ENCODE measurements around the gene MGRN1.

MGRN1 gene

DNA sequence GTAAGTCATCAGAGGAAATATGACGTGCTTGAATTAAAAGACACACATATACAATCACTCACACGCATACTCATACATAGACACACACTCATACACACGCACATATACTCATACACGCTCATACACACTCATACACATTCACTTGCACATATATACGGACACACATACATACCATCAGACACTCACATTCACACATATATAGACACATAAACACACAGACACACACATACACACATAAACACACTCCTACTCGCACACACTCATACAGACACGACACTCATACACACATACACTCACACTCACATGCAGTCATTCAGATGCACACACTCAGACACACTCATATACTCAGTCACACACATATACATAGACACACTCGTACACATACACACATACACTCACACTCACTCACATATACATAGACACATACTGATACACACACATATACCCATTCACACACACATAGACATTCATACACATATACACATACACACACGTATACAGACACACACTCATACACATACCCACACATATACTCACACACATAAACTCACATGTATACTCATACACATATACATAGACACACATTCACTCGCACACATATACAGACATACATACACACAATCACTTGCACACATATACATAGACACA, 43.8 kb downstream of the MGRN1 start:
- no peak for TF ChIP-seq CSDC2 (CRISPR knock-in tag; IDR thresholded peaks at IDR 0.05)
- no peak for ATAC-seq

- ATAC-seq, result no peak
- TF ChIP-seq ZFP30 (CRISPR knock-in tag; IDR thresholded peaks at IDR 0.05) (no peak), ARNTL (CRISPR knock-in tag; IDR thresholded peaks at IDR 0.05; ENCODE audit: borderline replicate concordance, low read depth) (no peak), SNAI2 (CRISPR knock-in tag; IDR thresholded peaks at IDR 0.05) (no peak), ZNF565 (CRISPR knock-in tag; conservative IDR thresholded peaks at IDR 0.05; ENCODE audit: low read depth) (no peak), ZC3H10 (CRISPR knock-in tag; IDR thresholded peaks at IDR 0.05) (no peak), ZFP3 (CRISPR knock-in tag; IDR thresholded peaks at IDR 0.05) (no peak), ESRRG (CRISPR knock-in tag; IDR thresholded peaks at IDR 0.05) (no peak), RARB (CRISPR knock-in tag; IDR thresholded peaks at IDR 0.05) (no peak), PPARA (CRISPR knock-in tag; IDR thresholded peaks at IDR 0.05; ENCODE audit: borderline replicate concordance) (no peak), GLIS3 (CRISPR knock-in tag; IDR thresholded peaks at IDR 0.05) (no peak), CREB5 (CRISPR knock-in tag; IDR thresholded peaks at IDR 0.05; ENCODE audit: low read depth) (no peak), PATZ1 (CRISPR knock-in tag; IDR thresholded peaks at IDR 0.05; ENCODE audit: borderline replicate concordance) (no peak), CSDC2 (CRISPR knock-in tag; IDR thresholded peaks at IDR 0.05) (no peak), TCF4 (CRISPR knock-in tag; IDR thresholded peaks at IDR 0.05; ENCODE audit: borderline replicate concordance) (no peak), TOX (CRISPR knock-in tag; IDR thresholded peaks at IDR 0.05; ENCODE audit: borderline replicate concordance) (no peak), ISL1 (CRISPR knock-in tag; IDR thresholded peaks at IDR 0.05) (no peak), POU6F1 (CRISPR knock-in tag; IDR thresholded peaks at IDR 0.05; ENCODE audit: borderline replicate concordance, low read depth) (no peak), OSR1 (CRISPR knock-in tag; IDR thresholded peaks at IDR 0.05) (no peak), BACH2 (CRISPR knock-in tag; IDR thresholded peaks at IDR 0.05; ENCODE audit: borderline replicate concordance) (no peak)
Observed at GRCh38 chr16:4673387-4674046, 48.9 kb downstream of the MGRN1 start.

GRCh38 chr16:4674926-4675530, 50.4 kb downstream of the MGRN1 start:
- TF ChIP-seq CSRNP3 (CRISPR knock-in tag; IDR thresholded peaks at IDR 0.05) (no peak), ESRRG (CRISPR knock-in tag; IDR thresholded peaks at IDR 0.05) (no peak), SNAI2 (CRISPR knock-in tag; IDR thresholded peaks at IDR 0.05) (no peak)
- no peak for ATAC-seq

- ATAC-seq, result no peak
- TF ChIP-seq OSR1 (CRISPR knock-in tag; IDR thresholded peaks at IDR 0.05) (no peak), TSHZ2 (CRISPR knock-in tag; IDR thresholded peaks at IDR 0.05) (no peak), ISL1 (CRISPR knock-in tag; IDR thresholded peaks at IDR 0.05) (no peak), PATZ1 (CRISPR knock-in tag; IDR thresholded peaks at IDR 0.05; ENCODE audit: borderline replicate concordance) (no peak), BACH2 (CRISPR knock-in tag; IDR thresholded peaks at IDR 0.05; ENCODE audit: borderline replicate concordance) (no peak), ZNF70 (CRISPR knock-in tag; IDR thresholded peaks at IDR 0.05) (no peak), ZNF8 (CRISPR knock-in tag; IDR thresholded peaks at IDR 0.05) (no peak), ZFP30 (CRISPR knock-in tag; IDR thresholded peaks at IDR 0.05) (no peak), GLIS3 (CRISPR knock-in tag; IDR thresholded peaks at IDR 0.05) (no peak), RARB (CRISPR knock-in tag; IDR thresholded peaks at IDR 0.05) (no peak)
Observed at GRCh38 chr16:4675864-4676786, 51.5 kb downstream of the MGRN1 start.

Measured in SK-N-SH treated with all-trans-retinoic acid at 6 μM for 48 hours (cell line).